Cortex of kidney (tissue), 1 donor: ENCODE measurements around the gene TGM5.
"Not testable (repeated sequence)": the region's sequence is repeated elsewhere in the genome, so short reads cannot be mapped to it uniquely, and the experiment has no call there.

ENCODE experiments used
- DNase-seq: peaks from one replicate; lab custom pipeline; 2025; lab: John Stamatoyannopoulos, UW

TGM5 gene

DNA sequence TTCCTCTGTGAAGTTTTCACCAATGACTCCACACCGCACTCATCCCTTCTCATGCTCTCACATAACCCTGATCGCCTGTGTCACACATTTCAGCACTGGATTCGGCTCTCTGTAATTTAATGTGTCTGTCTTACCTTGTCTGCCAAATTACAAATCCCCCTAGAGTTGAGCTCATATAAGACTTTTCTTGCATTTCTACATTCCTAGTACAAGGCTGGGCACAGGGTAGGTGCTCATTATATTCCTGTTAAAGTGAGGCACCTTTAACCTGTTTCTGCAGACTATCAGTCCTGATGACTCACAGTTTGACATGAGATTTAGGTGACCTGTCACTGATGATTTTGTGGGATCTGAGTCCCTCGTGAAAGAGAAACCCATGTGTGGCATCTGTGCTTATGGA lies 22.6 kb downstream of the TGM5 start:
- no peak for DNase-seq

DNA sequence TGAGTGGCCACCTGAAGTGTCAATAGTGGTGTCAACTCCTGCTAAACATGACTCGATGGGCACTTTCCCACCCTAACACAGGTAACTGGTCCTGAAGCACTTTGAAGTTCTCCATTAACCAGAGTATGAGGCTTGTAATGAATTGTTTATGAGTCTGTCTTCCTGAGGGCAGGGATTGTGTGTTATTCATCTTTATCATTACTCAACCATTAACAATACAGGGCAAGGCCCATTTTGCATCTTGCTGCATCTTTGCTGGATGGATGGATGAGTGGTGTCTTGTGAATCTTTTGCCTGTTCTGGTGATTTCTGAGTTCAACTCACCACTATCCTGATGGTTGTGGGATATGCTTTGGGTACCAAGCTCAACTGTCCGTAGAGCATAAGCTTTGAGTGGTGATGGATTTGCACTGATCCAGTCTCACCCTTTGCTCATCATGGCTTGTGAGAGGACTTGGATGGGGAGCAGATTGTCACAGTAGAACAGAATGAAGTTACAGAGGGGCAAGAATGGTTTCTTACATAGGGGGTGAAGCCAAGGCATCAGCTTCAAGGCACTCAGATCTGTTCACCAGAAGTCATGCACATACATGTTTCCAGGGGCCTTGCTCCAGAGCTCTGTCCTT lies 23.6 kb downstream of the TGM5 start:
- no peak for DNase-seq

DNA sequence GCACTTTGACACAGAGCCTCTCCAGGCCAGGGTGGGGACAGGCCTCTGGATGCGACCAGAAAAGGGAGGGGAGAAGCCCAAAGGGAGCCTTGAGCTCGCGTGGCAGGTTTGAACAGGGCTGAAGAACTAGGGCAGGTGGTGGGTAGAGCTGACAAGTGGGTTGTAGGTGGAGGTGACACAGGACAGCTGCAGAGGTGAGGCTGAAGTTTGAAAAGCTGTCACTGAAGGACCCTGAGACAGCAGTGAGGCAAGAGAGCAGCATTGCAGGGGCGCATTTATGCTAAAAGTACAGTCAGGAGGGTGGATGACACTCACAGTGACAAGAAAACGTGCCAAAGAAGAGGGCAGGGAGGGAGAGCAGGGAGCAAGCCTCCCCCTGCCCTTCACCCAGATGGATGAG lies 24.1 kb downstream of the TGM5 start:
- no peak for DNase-seq

DNA sequence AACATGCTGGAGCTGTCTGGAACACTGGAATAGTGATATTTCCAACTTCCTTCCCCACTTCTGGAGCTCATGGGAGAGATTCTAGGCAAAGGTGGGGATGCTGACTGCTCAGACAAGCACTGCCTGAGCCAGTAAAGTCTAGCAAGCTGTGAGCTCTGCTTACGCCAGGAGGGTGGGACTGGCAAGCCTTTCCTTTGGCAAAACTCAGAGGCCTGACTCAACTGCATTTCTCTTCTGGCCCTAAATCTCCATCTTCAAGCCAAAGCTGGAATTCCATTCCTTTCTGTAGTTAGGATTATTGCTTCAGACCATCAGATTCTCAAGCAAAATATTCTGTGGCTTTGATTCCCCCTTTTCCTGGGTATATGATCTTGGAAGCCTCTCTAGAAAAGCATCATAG lies 25.6 kb downstream of the TGM5 start:
- no peak for DNase-seq

DNA sequence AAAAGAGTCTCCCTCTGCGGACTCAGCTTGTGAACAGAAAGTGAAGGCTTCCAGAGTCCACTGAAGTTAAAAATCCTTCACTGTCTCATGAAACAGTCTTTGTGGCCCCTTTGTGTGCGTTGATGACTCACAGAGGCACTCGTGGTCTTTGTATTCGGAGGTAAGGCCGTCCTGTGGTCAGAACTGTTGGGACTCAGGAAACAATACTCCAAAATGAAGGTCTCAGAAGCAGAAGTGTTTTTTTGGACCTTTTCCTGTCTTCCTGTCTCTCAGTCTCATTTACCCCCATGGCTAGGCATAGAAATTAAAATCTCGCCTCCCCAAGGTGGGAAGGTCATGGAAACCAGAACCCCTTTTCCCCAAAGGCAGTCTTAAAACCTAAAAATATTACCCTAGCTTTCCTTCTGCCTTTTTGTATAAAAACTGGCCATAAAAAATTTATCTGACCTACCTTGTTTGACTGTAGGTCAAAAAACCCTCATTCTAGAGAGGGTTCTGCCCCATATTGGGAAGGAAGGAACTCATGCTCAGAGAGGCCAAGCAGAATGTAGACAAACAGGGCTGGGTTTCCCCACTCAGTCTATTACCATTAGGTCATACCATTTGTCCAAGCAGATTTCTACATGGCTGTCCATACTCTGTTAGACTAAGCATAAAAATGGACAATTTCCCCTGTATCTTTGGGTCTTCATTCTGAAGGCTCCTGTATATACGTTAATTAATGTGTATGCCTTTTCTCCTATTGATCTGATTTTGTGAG lies 26.8 kb downstream of the TGM5 start:
- no peak for DNase-seq

DNA sequence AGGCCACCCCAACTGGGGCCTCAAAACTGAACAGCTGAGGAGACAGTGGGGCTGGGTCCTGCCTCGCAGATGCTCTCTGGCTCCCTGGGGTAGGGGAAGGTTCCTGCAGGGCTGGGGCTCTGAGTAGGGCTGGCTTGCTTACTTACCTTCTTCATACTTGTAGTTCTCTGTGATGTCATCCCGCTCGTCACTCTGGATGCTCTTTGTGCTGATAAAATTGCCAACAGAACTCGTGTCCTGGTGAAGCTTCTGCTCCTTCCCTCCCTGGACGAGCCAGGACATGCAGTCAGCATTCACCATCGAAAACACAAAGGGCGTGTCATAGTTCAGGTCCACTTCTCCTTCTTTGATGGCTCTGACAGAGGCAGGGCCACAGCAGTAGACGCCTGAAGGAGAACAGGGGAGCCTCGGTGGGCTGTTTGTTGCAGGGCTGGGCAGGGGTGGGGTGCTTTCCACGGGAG lies 28.0 kb downstream of the TGM5 start:
- no peak for DNase-seq

DNA sequence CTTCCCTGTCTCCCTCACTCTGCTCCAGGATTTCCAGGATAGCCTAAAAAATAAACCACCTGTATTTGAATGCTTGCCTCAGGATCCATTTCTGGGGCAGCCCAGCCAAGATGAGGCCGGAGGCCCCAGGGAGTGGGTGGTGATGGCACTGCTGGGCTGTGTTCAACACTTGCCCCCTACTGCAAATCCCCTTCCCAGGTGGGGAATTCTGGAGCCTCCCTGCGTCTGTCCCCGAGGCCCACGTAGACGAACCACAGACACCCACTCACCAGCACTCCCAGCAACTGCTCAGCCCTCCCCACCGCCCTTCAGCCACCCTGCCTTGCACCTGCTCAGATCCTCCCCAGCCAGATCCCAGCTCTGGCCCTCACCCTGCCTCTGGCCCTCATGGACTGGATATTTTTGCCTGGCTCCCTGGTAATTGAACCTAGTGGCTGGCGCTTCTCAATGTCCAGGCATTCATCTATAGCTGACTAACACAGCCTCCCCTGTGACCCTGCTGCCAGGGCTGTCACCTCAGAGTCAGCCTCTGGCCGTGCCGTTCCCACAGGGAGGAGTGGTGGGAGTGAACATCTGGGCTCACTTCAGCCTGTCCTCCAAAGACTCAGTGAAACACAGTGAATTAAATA lies 28.8 kb downstream of the TGM5 start:
- DNase-seq = no peak

DNA sequence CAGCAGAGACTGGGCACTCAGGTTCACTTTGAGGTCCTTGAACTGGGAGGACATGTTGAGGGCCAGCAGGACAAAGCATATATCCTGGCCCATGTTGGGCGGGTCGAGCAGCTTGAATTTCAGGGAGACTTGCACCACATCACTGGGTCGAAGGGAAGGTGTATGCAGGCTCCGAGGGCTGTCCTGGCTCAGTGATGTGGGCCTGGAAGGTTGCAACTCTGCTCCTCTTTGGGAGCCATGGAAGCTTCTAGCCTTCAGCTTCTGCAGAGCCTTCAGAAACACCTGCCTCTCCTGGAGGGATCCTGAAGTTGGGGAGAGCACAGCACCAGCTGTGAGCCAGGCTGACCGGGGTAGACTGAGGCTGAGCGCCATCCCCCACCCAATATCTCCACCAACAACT lies 31.2 kb downstream of the TGM5 start:
- no peak for DNase-seq

DNA sequence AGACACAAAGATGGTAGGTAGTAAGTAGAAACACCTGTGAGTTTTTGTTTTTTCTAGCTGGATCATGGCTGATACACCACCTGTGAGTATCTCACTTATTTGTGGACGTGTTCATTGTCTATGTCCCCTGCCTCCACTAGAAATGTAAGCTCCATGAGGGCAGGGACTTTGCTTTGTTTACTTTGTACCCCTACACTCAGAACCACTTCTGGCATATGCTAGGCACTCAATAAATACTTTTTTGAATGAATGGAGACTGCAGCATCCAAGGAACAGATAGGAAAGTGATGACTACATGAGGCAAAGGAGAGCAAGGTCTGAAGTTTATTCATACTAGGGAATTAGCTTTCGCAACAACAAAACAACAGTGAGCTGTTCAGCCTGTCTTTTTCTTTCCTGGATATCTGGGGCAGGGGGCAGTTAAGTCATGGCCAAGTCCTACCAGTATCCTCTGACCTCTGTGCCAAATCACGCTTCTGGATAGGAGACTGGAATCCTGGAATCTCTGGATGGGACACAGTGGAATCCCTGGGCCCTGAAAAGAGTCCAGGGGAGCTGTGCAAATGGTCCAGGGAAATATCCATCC lies 34.3 kb downstream of the TGM5 start:
- DNase-seq = no peak

DNA sequence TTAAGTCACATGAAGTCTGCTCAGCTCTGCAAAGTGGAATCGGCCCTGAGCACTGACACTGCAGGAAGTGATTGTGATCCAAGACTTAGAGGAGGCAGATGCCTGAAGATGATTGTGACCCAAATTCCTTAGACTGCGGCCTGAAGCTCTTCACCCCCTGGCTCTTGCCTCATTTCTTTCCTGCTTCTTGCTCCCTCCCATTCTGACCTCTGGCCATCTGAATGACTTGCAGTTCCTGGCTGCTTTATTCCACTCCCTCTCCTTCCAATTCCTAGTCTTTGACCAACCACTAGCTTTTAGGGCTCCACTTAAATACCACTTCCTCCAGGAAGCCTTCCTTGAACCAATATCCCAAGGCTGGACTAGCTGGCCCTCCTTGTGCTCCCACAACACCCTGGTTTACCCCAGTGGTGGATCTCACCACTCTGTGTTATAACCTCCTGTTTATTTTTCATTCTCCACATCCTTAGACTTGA lies 36.0 kb downstream of the TGM5 start:
- no peak for DNase-seq

DNA sequence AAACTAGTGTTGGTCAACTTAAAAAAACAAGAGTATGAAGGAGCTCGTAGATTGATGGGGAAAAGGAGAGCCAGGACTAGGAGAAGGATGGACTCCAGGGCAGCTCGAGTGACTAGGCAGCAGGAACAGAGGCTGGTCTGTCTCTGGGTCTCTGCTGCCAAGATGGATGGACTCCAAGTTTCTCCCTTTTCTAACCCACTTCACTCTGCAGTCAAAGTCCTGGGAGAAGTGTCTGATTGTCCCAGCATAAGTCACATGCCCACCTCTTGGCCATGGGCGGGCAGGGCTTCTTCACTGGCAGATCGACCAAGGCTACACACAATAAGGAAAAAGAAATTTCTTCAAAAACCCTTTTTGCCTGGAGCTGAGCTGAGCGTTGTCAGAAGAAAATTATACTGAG lies 36.8 kb downstream of the TGM5 start:
- DNase-seq = no peak

DNA sequence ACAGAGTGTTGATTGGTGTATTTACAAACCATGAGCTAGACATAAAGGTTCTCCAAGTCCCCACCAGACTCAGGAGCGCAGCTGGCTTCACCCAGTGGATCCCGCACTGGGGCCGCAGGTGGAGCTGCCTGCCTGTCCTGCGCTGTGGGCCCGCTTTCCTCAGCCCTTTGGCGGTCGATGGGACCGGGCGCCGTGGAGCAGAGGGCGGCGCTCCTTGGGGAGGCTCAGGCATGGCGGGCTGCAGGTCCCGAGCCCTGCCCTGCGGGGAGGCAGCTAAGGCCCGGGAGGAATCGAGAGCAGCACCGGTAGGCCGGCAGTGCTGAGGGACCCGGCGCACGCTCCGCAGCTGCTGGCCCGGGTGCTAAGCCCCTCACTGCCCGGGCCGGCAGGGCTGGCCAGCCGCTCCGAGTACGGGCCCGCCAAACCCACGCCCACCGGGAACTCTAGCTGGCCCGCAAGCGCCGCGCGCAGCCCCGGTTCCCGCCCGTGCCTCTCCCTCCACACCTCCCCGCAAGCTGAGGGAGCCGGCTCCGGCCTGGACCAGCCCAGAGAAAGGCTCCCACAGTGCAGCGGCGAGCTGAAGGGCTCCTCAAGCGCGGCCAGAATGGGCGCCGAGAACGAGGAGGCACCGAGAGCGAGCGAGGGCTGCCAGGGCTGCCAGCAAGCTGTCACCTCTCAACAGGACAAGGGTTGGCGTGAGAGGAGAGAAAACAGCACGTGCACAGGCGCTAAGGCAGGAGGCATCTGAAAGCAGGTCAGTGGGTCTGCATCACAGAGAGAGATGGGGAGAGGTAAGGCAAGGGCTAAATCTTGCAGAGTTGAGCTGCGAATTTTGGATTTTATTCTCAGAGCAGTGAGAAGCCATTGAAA lies 40.1 kb downstream of the TGM5 start:
- no peak for DNase-seq

DNA sequence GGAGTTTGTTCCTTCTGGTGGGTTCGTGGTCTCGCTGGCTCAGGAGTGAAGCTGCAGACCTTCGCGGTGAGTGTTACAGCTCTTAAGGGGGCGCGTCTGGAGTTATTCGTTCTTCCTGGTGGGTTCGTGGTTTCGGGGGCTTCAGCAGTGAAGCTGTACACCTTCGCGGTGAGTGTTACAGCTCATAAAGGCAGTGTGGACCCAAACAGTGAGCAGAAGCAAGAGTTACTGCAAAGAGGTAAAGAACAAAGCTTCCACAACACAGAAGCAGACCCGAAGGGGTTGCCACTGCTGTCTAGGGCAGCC lies 40.8 kb downstream of the TGM5 start:
- not testable (repeated sequence) for DNase-seq

DNA sequence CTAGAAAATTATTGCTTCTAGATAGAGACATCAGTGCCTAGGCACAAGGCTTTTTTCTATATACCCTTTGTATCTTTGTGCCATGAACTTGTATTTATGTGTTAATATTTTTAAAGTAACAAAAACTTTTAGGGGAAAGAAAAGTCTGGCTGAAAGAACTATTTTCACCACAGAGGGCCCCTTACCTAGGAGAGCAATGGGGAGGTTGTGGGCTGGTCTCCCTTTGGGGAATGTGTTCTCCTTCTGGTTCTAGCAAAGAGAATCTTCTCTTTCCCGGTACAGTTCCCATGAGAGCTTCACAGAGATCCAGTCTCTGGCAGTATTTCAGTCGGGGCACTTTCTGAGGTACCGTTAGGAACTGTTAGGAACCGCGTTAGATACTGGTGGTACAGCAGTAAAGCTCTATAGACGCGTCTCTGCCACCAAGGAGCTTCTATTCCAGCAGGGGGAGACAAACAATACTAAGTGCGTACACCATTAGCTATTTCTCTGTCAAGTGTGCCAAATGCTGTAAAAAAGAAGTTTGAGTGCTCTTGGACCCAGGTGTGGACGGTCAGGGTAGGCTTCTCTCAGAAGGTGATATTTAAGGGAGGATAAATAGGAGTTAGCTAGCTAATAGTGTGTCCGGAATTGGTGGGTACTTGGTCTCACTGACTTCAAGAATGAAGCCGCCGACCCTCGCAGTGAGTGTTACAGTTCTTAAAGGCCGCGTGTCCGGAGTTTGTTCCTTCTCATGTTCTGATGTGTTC lies 41.4 kb downstream of the TGM5 start:
- no peak for DNase-seq

DNA sequence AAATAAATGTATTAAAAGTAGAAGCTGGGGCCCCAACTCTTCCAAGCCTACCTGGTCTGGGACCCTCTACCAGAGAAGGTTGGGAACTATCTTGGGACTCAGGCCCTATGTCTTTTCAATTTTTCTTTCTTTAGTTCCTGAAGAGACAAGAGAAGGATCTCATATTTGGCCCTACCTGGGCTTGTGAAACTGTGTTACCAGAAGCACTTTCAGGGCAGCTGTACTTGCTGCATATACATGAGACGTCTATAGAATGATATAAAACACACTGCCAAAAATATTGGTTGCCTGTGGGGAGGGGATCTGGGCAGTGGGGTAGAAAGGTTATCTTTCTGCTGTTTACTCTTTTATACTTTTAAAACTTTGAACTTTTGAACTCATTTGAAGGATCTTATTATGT lies 45.3 kb downstream of the TGM5 start:
- no peak for DNase-seq

DNA sequence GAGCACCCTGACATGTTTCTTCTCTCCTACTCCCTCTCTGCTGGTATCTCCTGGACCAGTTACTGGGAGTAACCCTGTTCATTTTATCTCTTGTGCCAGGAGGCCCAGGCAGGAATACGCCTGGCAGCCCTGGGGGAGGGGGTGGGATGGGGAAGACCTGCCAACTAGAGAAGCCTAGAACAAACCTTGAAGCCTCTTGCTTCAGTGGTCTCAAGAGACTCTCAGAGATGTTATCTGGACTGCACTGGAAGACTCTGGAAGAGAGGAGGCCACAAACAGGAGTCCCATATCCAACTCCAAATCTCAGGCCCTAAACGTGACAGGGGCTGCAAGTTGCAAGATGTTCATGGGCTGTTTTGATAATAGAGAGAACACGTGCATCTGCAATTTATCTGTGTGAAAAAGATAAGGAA lies 45.7 kb downstream of the TGM5 start, which contains the start of gene EPB42:
Gene EPB42 (minus strand): TSS at position 28 of the 413 bp plus-strand sequence. CDS start 193 bp downstream, outside the sequence.
- DNase-seq = no peak

DNA sequence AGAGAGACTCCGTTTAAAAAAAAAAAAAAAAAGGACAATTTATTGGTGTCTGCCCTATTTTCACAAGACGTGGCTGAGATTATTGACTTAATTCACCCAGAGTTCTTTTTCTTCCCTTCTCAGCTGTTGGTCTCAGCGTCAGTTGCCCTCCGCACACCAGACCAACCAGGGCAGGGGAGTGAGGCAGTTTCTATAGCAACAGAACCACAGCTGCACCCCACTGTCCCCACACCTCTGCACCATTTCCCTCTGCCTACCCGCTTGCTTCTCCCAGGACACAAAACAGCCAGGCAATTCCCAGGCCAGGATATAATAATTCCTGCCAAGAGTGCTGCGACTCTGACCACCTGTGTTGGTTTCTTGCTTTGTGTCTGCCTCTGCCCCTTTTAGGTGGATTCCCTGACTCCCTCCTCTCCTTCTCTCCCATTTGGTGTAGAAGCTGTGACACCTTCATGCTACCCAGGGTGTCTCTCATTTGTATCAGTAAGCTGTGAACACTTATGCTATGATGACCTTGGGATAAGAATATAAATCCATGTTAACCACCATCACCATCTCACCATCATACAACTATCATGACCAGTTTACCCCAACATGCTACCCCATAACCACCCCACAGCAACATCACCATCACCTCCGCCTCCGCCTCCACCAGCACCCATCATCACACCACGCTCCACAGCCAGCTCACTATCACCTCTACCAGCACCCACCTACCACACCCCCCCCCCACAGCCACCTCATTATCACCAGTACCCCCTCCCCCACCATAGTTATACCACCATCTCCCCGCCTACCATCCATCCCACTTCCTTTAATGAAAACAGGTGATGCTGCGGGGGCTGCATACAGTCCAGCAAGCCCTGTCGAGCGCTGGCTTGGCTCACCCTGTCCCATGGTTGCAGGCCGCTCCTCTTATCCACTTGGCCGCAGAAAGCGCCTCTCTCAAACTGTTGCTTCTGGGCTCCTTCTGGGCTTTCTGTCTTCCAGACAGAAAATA lies 46.5 kb downstream of the TGM5 start:
- DNase-seq = no peak

DNA sequence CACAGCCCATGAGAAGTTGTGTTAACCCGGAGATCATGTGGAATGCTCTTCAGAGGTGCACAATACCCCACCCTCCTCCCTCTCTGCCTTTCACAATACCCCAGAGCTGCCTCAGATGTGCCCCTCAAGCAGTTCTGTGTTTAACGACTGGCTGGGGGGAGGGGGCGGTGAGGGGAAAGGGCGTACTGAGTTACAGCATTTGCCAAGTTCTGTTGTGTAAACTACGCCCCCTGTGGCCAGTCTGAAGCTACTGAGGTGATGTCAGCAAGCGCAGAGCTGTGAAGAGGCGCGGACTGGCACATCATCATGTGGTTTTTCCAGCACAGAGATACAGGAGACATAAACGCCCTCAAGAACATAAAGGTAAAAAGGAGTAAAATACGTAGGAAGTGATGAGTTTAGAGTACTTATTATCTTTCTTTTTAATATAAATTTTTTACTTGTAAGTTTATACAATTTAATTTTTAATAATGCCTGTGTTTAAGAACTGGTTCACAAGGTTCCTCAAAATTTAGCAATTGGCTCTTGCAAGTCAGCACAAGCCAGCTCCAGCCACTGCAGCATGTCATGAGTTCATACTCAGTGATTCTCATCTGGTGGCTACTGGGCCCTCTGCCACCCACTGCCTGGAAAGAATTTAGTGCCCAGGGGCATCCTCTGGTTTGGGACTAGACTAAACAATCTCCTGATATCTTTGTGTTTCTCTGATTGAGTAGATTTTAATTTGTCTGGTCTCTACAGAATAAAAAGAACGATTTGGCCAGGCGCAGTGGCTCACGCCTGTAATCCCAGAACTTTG lies 47.6 kb downstream of the TGM5 start:
- DNase-seq = no peak

DNA sequence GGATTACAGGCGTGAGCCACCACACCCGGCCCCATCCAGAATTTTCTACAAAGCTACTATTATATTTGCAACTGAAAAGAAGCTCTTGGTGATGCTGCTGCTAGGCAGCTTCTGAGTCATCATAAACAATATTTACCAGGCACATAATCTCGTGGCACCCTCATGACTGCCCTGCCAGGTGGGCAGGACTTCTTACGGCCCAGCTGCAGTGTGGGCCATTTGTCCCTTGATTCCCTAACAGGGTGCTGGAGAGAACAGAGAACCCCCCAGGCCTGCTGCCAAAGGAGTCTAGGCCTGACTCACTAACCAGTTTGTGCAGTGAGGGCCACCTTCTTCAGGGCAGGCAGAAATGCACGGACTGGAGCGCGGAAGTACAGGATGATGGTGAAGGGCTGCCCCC lies 50.8 kb downstream of the TGM5 start:
- DNase-seq = no peak
